Uterus (tissue), 2 donors: ENCODE measurements around the gene HOXC13.

ENCODE experiments used
- POLR2A ChIP-seq, 2 donors: fragments of 450-650 bp; IDR thresholded peaks; one replicate each; pipeline ENCODE4 v1.6.1; 2016; ENCODE audit warnings: antibody characterized with exemption in 2 of 2, mild to moderate bottlenecking in 1 of 2, moderate library complexity in 1 of 2
- TF ChIP-seq, protein P1 (sequence below), 4 experiments: fragments of 200-600 bp in 2 of 4; fragments of 450-650 bp in 2 of 4; sonication (generic) in 2 of 4; IDR thresholded peaks; one replicate each; pipeline ENCODE4 v1.5.1; 2016 to 2019; ENCODE audit warnings: antibody characterized with exemption in 4 of 4, mild to moderate bottlenecking in 2 of 4, moderate library complexity in 1 of 4

GRCh38 chr12:53969588-53970259, 31.1 kb downstream of the HOXC13 start:
- TF ChIP-seq POLR2A (IDR thresholded peaks at IDR 0.05): no peak
- TF ChIP-seq, protein P1, sequence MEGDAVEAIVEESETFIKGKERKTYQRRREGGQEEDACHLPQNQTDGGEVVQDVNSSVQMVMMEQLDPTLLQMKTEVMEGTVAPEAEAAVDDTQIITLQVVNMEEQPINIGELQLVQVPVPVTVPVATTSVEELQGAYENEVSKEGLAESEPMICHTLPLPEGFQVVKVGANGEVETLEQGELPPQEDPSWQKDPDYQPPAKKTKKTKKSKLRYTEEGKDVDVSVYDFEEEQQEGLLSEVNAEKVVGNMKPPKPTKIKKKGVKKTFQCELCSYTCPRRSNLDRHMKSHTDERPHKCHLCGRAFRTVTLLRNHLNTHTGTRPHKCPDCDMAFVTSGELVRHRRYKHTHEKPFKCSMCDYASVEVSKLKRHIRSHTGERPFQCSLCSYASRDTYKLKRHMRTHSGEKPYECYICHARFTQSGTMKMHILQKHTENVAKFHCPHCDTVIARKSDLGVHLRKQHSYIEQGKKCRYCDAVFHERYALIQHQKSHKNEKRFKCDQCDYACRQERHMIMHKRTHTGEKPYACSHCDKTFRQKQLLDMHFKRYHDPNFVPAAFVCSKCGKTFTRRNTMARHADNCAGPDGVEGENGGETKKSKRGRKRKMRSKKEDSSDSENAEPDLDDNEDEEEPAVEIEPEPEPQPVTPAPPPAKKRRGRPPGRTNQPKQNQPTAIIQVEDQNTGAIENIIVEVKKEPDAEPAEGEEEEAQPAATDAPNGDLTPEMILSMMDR (IDR thresholded peaks at IDR 0.05): no peak
